Measurements from ENCODE around the gene HMOX2. TPM values are rescaled to one million over a fixed set of nuclear protein-coding genes. Genes with fewer than 3 reads are reported as not detected.
A peak's percentile ranks its signal among the peaks of the same experiment; 100 is the strongest.

The HMOX2 gene
- total and polyA plus RNA-seq, 9 donors = 25.0 to 73.3 (median 31.6) TPM

DNA sequence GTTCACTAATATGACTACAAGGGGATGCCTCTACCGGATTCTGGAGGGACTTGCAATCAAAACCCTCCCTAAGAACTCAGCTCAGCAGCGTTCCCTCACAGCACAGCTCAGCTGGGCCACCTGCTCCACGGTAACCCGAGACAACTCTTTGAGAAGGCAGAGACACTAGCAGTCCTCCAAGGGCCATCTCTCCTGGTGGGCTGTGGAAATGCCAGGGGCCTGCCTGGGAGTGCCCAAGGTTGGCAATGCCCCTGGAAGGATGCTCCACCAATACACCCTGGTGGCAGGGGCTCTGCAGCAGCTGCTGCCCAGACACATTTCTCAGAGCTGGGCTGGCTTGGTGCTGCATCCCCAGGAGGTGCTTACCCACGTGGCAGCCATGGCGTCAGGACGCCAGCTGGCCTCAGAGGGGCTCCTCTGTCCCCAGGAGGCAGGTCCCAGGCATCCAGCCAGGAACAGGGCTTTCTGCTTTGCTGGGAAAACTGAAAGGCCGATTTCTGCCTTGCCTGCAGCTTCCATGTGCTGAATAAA is 45.9 kb downstream of the HMOX2 start:
- no peaks in the 10 kb centered on the region for H3K4me1 ChIP-seq (ENCODE audit: insufficient read depth)
- H3K9me3 ChIP-seq = no peaks in the 10 kb centered on the region
- WGBS, 3 donors = 39 to 49% (median 44%) methylated on average over 6 to 8 of the region's 8 CpGs
- peak in 3 of 5 donors; percentile 38 to 60 (median 52) for DNase-seq
- H3K27me3 ChIP-seq = no peaks in the 10 kb centered on the region
- H3K36me3 ChIP-seq = no peaks in the 10 kb centered on the region
- no peak overlapping the region for H3K27ac ChIP-seq
- intact Hi-C loops (cut with DNase I) = no loop called here
- H3K4me3 ChIP-seq = no peak overlapping the region
- TF ChIP-seq POLR2A (IDR thresholded peaks at IDR 0.05) (no peak), EP300 (IDR thresholded peaks at IDR 0.05) (no peak)
- TF ChIP-seq, protein P1, sequence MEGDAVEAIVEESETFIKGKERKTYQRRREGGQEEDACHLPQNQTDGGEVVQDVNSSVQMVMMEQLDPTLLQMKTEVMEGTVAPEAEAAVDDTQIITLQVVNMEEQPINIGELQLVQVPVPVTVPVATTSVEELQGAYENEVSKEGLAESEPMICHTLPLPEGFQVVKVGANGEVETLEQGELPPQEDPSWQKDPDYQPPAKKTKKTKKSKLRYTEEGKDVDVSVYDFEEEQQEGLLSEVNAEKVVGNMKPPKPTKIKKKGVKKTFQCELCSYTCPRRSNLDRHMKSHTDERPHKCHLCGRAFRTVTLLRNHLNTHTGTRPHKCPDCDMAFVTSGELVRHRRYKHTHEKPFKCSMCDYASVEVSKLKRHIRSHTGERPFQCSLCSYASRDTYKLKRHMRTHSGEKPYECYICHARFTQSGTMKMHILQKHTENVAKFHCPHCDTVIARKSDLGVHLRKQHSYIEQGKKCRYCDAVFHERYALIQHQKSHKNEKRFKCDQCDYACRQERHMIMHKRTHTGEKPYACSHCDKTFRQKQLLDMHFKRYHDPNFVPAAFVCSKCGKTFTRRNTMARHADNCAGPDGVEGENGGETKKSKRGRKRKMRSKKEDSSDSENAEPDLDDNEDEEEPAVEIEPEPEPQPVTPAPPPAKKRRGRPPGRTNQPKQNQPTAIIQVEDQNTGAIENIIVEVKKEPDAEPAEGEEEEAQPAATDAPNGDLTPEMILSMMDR (IDR thresholded peaks at IDR 0.05) = no peak

DNA sequence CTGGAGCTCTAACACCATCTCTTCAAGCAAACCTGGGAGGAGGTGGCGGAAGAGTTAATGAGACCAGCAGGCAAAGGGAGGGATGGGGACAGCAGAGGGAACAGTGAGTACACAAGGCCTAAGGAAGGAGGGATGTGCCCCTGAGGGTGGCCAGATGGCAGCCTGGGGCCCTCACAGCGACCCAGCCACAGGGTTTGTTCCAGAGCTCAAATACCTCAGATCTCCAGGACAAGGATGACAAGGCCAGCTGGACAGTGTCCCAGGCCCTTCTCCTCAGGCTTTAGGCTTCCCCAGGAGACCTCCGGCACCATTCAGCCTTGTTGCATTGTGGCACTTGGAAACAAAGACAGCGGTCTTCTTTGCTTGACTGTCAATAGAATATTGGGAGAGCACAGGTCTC is 47.5 kb downstream of the HMOX2 start:
- no peak overlapping the region for H3K4me3 ChIP-seq
- H3K27me3 ChIP-seq = no peaks in the 10 kb centered on the region
- no peak for DNase-seq
- H3K36me3 ChIP-seq = no peaks in the 10 kb centered on the region
- intact Hi-C loops (cut with DNase I) = no loop called here
- no peak overlapping the region for H3K27ac ChIP-seq
- no peaks in the 10 kb centered on the region for H3K4me1 ChIP-seq (ENCODE audit: insufficient read depth)
- H3K9me3 ChIP-seq = no peaks in the 10 kb centered on the region
- TF ChIP-seq POLR2A (IDR thresholded peaks at IDR 0.05) (no peak), EP300 (IDR thresholded peaks at IDR 0.05) (no peak)
- TF ChIP-seq, protein P1 (IDR thresholded peaks at IDR 0.05) = no peak
- WGBS, 3 donors = 91 to 94% (median 92%) methylated on average over 4 of the region's 4 CpGs

DNA sequence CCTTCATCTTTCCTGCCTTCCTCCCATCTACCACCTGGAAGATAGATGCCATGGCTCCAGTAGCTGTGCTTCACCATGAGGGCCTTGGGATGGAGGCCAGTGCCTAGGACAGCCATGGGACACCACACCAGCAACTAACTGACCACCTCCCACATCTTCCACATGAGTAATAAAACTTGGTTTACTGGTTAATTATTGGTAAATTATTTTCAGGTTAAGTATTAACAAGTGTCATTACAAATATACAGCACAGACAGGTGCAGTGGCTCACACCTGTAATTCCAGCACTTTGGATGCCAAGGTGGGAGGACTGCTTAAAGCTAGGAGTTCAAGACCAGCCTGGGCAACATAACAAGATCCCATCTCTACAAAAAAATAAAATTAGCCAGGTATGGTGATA is 48.4 kb downstream of the HMOX2 start:
- no peak for DNase-seq
- Histone ChIP-seq H3K36me3 (no peaks in the 10 kb centered on the region), H3K4me3 (no peak overlapping the region), H3K27me3 (no peaks in the 10 kb centered on the region), H3K4me1 (ENCODE audit: insufficient read depth) (no peaks in the 10 kb centered on the region), H3K27ac (no peak overlapping the region), H3K9me3 (no peaks in the 10 kb centered on the region)
- TF ChIP-seq, protein P1 (IDR thresholded peaks at IDR 0.05) = no peak
- TF ChIP-seq EP300 (IDR thresholded peaks at IDR 0.05) (no peak), POLR2A (IDR thresholded peaks at IDR 0.05) (no peak)
- intact Hi-C loops (cut with DNase I) = no loop called here

DNA sequence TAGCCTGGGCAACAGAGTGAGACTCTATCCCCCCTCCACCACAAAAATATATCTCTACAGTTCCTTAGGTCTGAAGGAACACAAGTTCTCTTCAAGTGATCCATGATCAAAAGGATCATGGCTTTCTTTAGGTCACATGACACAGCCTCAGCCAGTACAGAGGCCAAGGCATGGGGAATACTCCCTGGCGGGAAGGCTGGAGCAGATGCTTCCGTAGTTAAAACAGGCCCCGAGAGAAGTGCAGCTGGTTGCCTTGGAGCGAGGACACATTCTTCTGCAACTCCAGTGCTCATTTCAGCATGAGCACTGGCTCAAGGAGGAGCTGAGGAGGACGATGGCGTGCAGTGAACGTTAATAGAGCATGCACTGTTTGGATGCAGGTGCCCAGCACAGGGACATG is 48.9 kb downstream of the HMOX2 start:
- no peaks in the 10 kb centered on the region for H3K4me1 ChIP-seq (ENCODE audit: insufficient read depth)
- H3K27me3 ChIP-seq = no peaks in the 10 kb centered on the region
- no peaks in the 10 kb centered on the region for H3K36me3 ChIP-seq
- no peaks in the 10 kb centered on the region for H3K9me3 ChIP-seq
- H3K27ac ChIP-seq = no peak overlapping the region
- TF ChIP-seq EP300 (IDR thresholded peaks at IDR 0.05) (no peak), POLR2A (IDR thresholded peaks at IDR 0.05) (no peak)
- TF ChIP-seq, protein P1 (IDR thresholded peaks at IDR 0.05) = no peak
- no peak for DNase-seq
- no peak overlapping the region for H3K4me3 ChIP-seq
- intact Hi-C loops (cut with DNase I) = no loop called here
- 75 to 81% (median 77%) methylated on average over 7 of the region's 7 CpGs for WGBS, 3 donors
